Mononuclear cell (primary cell): Measurements from ENCODE around the gene ARHGEF37. TPM values are rescaled to one million over a fixed set of nuclear protein-coding genes. Genes with fewer than 3 reads are reported as not detected.

Experiments
- H3K27me3 ChIP-seq: 2 replicates; pipeline ENCODE4 v1.6.0; 2011; ENCODE audit warnings: low read length, control low read depth; ENCODE audit not compliant: insufficient read depth
- H3K4me1 ChIP-seq: 2 replicates; pipeline ENCODE4 v1.5.1; 2011; ENCODE audit warnings: mild to moderate bottlenecking, low read length, control low read depth; ENCODE audit not compliant: insufficient read depth
- H3K4me3 ChIP-seq: 2 replicates; pipeline ENCODE4 v1.5.1; 2011; ENCODE audit warnings: mild to moderate bottlenecking, low read length, moderate library complexity
- H3K9me3 ChIP-seq: 2 replicates; pipeline ENCODE4 v1.5.1; 2011; ENCODE audit warnings: low read depth, mild to moderate bottlenecking, control low read depth, low read length
- total RNA-seq: library from RNA; depleted of rRNA; stranded (reverse); fragments of >200 nt; gene quantifications from one replicate; pipeline ENCODE4 v1.2.3, GENCODE V29; 2012

ARHGEF37 gene
- total RNA-seq, 1 donor = not detected

- no peak overlapping the region for H3K4me3 ChIP-seq
- H3K9me3 ChIP-seq = no peaks in the 10 kb centered on the region
- H3K27me3 ChIP-seq = no peaks in the 10 kb centered on the region
- no peaks in the 10 kb centered on the region for H3K4me1 ChIP-seq
Observed at GRCh38 chr5:149623473-149623872, 42.2 kb downstream of the ARHGEF37 start.

- H3K9me3 ChIP-seq = no peaks in the 10 kb centered on the region
- no peaks in the 10 kb centered on the region for H3K27me3 ChIP-seq
- no peak overlapping the region for H3K4me3 ChIP-seq
- H3K4me1 ChIP-seq = no peaks in the 10 kb centered on the region
Observed at GRCh38 chr5:149627070-149627469, 45.8 kb downstream of the ARHGEF37 start.

- no peak overlapping the region for H3K4me3 ChIP-seq
- no peaks in the 10 kb centered on the region for H3K9me3 ChIP-seq
- H3K27me3 ChIP-seq = no peaks in the 10 kb centered on the region
- no peaks in the 10 kb centered on the region for H3K4me1 ChIP-seq
Observed at GRCh38 chr5:149628221-149628620, 46.9 kb downstream of the ARHGEF37 start.

- H3K27me3 ChIP-seq = no peaks in the 10 kb centered on the region
- H3K9me3 ChIP-seq = no peaks in the 10 kb centered on the region
- no peak overlapping the region for H3K4me3 ChIP-seq
- H3K4me1 ChIP-seq = no peaks in the 10 kb centered on the region
Observed at GRCh38 chr5:149628846-149629388, 47.6 kb downstream of the ARHGEF37 start.

- Histone ChIP-seq H3K9me3 (no peaks in the 10 kb centered on the region), H3K27me3 (no peaks in the 10 kb centered on the region), H3K4me3 (no peak overlapping the region), H3K4me1 (no peaks in the 10 kb centered on the region)
Observed at GRCh38 chr5:149629421-149629820, 48.1 kb downstream of the ARHGEF37 start.

GRCh38 chr5:149630337-149630736 is 49.0 kb downstream of the ARHGEF37 start:
- H3K9me3 ChIP-seq = no peaks in the 10 kb centered on the region
- no peaks in the 10 kb centered on the region for H3K27me3 ChIP-seq
- no peak overlapping the region for H3K4me3 ChIP-seq
- H3K4me1 ChIP-seq = no peaks in the 10 kb centered on the region

GRCh38 chr5:149631506-149631905 is 50.2 kb downstream of the ARHGEF37 start:
- Histone ChIP-seq H3K27me3 (no peaks in the 10 kb centered on the region), H3K4me3 (no peak overlapping the region), H3K9me3 (no peaks in the 10 kb centered on the region), H3K4me1 (no peaks in the 10 kb centered on the region)

- no peaks in the 10 kb centered on the region for H3K27me3 ChIP-seq
- H3K9me3 ChIP-seq = no peaks in the 10 kb centered on the region
- no peaks in the 10 kb centered on the region for H3K4me1 ChIP-seq
- H3K4me3 ChIP-seq = no peak overlapping the region
Observed at GRCh38 chr5:149632311-149633251, 51.3 kb downstream of the ARHGEF37 start.

- no peaks in the 10 kb centered on the region for H3K4me1 ChIP-seq
- no peaks in the 10 kb centered on the region for H3K9me3 ChIP-seq
- no peaks in the 10 kb centered on the region for H3K27me3 ChIP-seq
- H3K4me3 ChIP-seq = no peak overlapping the region
Observed at GRCh38 chr5:149633476-149634350, 52.4 kb downstream of the ARHGEF37 start.

- H3K4me1 ChIP-seq = no peaks in the 10 kb centered on the region
- no peaks in the 10 kb centered on the region for H3K9me3 ChIP-seq
- H3K4me3 ChIP-seq = no peak overlapping the region
- H3K27me3 ChIP-seq = no peaks in the 10 kb centered on the region
Observed at GRCh38 chr5:149635394-149635793, 54.1 kb downstream of the ARHGEF37 start.

- Histone ChIP-seq H3K9me3 (no peaks in the 10 kb centered on the region), H3K4me1 (no peaks in the 10 kb centered on the region), H3K27me3 (no peaks in the 10 kb centered on the region), H3K4me3 (no peak overlapping the region)
Observed at GRCh38 chr5:149636191-149636860, 55.0 kb downstream of the ARHGEF37 start.

- Histone ChIP-seq H3K4me1 (no peaks in the 10 kb centered on the region), H3K4me3 (no peak overlapping the region), H3K27me3 (no peaks in the 10 kb centered on the region), H3K9me3 (no peaks in the 10 kb centered on the region)
Observed at GRCh38 chr5:149636861-149637246, 55.6 kb downstream of the ARHGEF37 start.

GRCh38 chr5:149638136-149638535 is 56.8 kb downstream of the ARHGEF37 start:
- Histone ChIP-seq H3K27me3 (no peaks in the 10 kb centered on the region), H3K4me3 (no peak overlapping the region), H3K4me1 (no peaks in the 10 kb centered on the region), H3K9me3 (no peaks in the 10 kb centered on the region)

- Histone ChIP-seq H3K27me3 (no peaks in the 10 kb centered on the region), H3K4me3 (no peak overlapping the region), H3K9me3 (no peaks in the 10 kb centered on the region), H3K4me1 (no peaks in the 10 kb centered on the region)
Observed at GRCh38 chr5:149638546-149639241, 57.4 kb downstream of the ARHGEF37 start.
